MV-4-11 (cell line): ENCODE measurements around the gene ATP6V1C2.
"Not testable (repeated sequence)": the region's sequence is repeated elsewhere in the genome, so short reads cannot be mapped to it uniquely, and the experiment has no call there.

Experiments
- DNase-seq: peaks from one replicate; lab custom pipeline; 2025; lab: John Stamatoyannopoulos, UW

Gene ATP6V1C2

GRCh38 chr2:10770956-10771750 lies 49.7 kb downstream of the ATP6V1C2 start:
- DNase-seq = no peak

- no peak for DNase-seq
Observed at GRCh38 chr2:10771786-10772185, 50.4 kb downstream of the ATP6V1C2 start.

- no peak for DNase-seq
Observed at GRCh38 chr2:10772201-10772867, 50.9 kb downstream of the ATP6V1C2 start.

- no peak for DNase-seq
Observed at GRCh38 chr2:10772868-10773215, 51.4 kb downstream of the ATP6V1C2 start.

GRCh38 chr2:10773821-10774341 lies 52.5 kb downstream of the ATP6V1C2 start:
- DNase-seq = no peak

GRCh38 chr2:10774394-10774793 lies 53.0 kb downstream of the ATP6V1C2 start:
- DNase-seq = no peak

- DNase-seq = no peak
Observed at GRCh38 chr2:10775021-10775780, 53.8 kb downstream of the ATP6V1C2 start.

- no peak for DNase-seq
Observed at GRCh38 chr2:10775831-10776230, 54.4 kb downstream of the ATP6V1C2 start.

DNA sequence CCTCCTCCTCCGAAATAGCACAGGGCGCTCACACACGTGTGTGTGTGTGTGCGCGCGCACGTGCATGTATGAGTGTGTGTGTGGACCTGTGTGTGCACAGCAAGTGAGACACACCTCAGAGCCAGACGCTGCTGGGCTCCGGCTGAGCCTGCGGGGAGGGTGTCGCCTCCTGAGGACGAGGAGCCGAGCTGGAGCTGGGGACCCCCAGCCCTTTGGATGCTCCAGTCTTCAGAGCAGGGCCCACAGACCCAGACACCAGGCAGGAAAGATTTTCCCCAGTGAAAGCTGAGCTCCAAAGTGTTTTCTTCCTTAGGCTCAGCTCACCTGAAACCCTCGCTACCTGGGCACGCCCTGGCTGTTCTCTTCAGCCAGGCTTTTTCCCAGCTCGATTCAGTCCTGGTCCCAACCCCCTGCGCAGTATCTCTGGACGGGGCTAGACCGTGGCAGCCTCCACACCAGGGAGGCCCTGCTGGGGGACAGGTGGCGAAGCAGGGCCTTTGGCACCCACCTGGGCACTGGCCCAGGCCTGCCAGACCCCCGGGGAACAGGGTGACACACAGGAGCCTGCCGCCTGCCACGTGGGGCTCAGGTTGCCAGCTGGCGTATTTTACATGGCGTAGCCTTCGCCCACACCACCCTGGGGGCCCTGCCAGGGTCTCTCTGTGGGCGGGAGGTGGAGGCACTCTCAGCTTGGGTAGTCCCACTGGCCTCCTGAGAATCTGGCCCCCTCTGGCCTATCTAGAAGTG lies 55.0 kb downstream of the ATP6V1C2 start:
- DNase-seq = no peak

DNA sequence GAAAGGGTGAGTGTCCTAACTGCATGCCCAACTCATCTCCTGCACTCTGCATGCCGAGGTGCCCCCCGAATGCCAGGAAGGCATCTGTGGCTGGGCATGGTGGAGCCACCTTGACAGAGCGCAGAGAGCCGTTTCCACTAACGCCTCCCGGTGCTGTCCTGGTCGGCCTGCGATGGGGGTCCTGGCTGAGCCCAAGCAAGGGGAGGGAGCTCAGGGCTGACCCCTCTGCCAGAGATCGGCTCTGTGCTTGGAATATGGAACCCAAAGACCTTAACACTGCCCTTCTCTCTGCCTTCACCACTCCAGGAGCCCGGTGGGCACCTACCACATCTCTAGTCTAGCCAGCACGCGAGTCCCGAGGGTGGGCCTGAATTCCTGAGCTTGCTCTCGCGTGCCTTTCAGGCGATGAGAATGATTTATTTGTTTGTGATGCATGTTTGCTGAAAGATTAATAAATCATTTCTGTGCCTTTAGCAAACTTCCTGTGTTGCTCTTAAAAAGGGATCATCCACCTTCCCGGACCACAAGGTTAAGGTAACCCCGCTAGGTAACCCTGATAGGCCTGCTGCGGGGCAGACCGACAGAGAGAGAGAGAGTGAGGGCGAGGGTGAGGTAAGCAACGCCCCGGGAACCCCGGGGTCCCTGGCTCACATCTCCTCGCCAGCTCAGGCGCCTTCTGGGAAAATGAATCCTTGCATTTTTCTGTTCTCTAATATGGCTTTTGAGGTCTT lies 55.8 kb downstream of the ATP6V1C2 start:
- DNase-seq = no peak

GRCh38 chr2:10777842-10778723 lies 56.7 kb downstream of the ATP6V1C2 start:
- no peak for DNase-seq

GRCh38 chr2:10778724-10779115 lies 57.3 kb downstream of the ATP6V1C2 start:
- DNase-seq = no peak

DNA sequence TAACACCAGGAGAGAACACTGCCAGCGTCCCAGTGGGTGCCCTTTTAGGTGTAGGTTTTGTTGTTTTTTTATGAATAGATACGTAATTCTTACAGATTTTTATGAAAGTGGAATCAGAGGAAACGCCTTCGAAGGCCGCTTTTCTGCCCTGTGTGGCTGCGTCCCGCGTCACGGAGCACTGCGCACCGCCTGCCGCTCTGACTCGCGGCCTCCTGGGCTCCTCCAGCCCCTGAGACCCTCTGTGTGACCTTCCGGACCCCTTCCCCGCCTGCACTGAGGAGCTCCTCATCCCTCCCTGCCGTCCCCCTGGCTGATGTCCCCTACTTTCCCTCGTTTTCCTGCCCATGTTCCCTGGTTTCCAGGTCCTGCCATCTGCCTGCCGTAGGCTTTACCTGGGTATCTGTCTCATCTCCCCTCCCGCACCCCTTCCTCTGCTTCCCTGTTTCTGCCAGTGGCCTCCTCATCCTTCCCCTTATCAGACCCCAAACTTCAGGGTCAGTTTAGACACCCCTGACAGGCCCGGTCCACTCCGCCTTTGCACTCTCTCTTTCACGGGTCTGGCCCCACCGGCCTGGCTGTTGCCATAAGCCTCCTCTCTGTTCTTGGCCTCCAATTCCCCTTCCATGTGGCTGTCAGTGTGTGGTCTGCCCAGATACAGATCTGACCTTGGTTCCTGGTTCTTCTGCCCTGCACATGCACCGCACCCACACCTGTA lies 58.5 kb downstream of the ATP6V1C2 start:
- DNase-seq = no peak

DNA sequence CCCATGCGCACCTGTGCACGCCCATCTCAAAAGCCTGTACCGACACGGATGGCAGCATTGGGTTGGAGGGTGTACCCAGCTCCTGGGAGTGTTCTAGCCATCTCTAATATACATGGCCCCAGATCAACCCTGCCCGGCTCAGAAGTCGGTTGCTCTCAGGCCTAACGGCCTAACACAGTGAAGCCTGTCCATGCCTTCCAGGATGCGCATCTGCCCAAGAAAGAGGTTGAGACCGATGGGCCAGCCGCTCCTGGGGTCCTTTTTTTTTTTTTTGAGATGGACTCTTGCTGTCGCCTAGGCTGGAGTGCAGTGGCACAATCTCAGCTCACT lies 59.0 kb downstream of the ATP6V1C2 start:
- DNase-seq = no peak

DNA sequence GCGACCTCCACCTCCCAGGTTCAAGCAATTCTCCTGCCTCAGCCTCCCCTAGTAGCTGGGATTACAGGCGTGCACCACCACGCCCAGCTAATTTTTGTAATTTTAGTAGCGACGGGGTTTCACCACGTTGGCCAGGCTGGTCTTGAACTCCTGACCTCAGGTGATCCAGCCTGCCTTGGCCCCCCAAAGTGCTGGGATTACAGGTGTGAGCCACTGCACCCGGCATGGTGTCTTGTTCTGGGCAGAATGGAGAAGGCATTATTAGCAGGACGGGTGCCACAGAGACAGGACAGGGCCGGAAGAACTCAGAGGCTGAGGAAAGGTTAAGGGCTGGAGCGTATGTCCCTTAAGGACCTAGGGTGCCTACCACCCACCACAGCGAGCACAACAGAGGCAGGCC lies 59.4 kb downstream of the ATP6V1C2 start:
- DNase-seq = not testable (repeated sequence)

- no peak for DNase-seq
Observed at GRCh38 chr2:10781746-10782145, 60.3 kb downstream of the ATP6V1C2 start.

DNA sequence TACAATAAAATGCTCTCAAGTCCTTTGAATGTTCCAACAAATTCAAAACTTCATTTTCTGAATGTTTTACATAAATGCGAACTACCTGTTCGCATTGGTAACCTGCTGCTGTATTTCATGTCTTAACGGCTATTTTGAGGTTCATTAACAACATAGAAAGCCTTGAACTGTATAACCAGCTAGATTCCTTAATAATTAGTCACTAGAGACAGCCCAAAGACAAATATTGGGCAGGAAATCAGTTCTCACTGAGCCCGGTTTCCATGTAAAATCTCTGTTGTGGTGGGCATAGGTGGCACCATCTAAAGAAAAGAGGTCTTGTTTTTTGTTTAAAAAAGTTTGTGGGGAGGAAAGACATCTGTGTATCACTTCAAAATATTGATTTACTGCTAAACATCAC lies 62.0 kb downstream of the ATP6V1C2 start:
- no peak for DNase-seq

DNA sequence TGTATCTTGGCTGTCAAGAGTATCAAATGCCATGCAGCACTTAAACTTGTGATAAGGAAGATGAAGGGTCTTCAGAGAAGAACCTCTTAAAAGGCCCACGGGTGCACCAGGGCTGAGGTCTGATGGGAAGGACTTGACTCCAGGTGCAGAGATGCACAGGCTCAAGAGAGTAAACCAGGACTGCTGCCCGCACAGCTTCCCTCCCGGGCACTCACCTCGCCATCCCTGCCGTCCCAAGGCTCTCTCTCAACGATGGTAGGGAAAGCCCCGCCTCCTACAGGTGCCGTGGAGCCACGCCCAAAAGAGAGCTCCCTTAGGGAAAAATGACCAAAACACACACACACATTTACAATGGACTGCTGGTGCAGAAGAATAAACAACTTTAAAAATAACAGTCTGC lies 63.3 kb downstream of the ATP6V1C2 start:
- DNase-seq = no peak

GRCh38 chr2:10785260-10785659 lies 63.8 kb downstream of the ATP6V1C2 start:
- DNase-seq = no peak
